A673 (cell line): ENCODE results near the gene PSME4. TPM values are rescaled to one million over a fixed set of nuclear protein-coding genes. Genes with fewer than 3 reads are reported as not detected.

Experiments used
- BruUV-seq: library from RNA; stranded (reverse); fragments of 400-500 nt; replicated peaks from 2 replicates; lab custom pipeline; 2021; lab: Mats Ljungman, UMichigan
- CTCF ChIA-PET: fragments of 300-600 bp; sonication (Branson Sonifier 250); formaldehyde crosslinking; loops from one replicate; lab custom pipeline; 2022; ENCODE audit warnings: antibody characterized with exemption; lab: Charles Lee
- POLR2A ChIA-PET: fragments of 300-600 bp; sonication (Branson Sonifier 250); formaldehyde crosslinking; loops from one replicate; lab custom pipeline; 2022; ENCODE audit warnings: antibody characterized with exemption; ENCODE audit not compliant: low non-redundant PET; lab: Charles Lee
- DNase-seq: peaks from one replicate; pipeline ENCODE4 v3.0.0-alpha.2; 2015; ENCODE audit warnings: low spot score
- H3K27ac ChIP-seq: fragments of 200-600 bp; sonication (generic); 2 replicates; pipeline ENCODE4 v1.5.1; 2016; ENCODE audit warnings: mixed run types, low read depth, mild to moderate bottlenecking, mixed read lengths, antibody characterized with exemption, low read length; ENCODE audit not compliant: poor library complexity, severe bottlenecking
- H3K27me3 ChIP-seq: fragments of 200-600 bp; sonication (generic); replicated peaks from 2 replicates; pipeline ENCODE4 v1.6.1; 2017; ENCODE audit warnings: mixed run types, low read depth, mild to moderate bottlenecking, mixed read lengths, antibody characterized with exemption, low read length; ENCODE audit not compliant: insufficient read depth, poor library complexity
- H3K36me3 ChIP-seq: fragments of 200-600 bp; sonication (generic); 2 replicates; pipeline ENCODE4 v1.6.1; 2016; ENCODE audit warnings: mixed run types, mild to moderate bottlenecking, mixed read lengths, antibody characterized with exemption, low read length; ENCODE audit not compliant: insufficient read depth, poor library complexity, severe bottlenecking
- H3K4me1 ChIP-seq: fragments of 200-600 bp; sonication (generic); 2 replicates; pipeline ENCODE4 v1.6.1; 2017; ENCODE audit warnings: mixed run types, mild to moderate bottlenecking, mixed read lengths, antibody characterized with exemption, low read length; ENCODE audit not compliant: insufficient read depth, poor library complexity, severe bottlenecking
- H3K4me3 ChIP-seq: fragments of 200-600 bp; sonication (generic); 2 replicates; pipeline ENCODE4 v1.5.1; 2016; ENCODE audit warnings: low read depth, mixed run types, mild to moderate bottlenecking, mixed read lengths, low read length; ENCODE audit not compliant: poor library complexity, severe bottlenecking
- H3K9me3 ChIP-seq: fragments of 200-600 bp; sonication (generic); 2 replicates; pipeline ENCODE4 v1.6.1; 2016; ENCODE audit warnings: mixed run types, low read depth, mild to moderate bottlenecking, mixed read lengths, antibody characterized with exemption, low read length; ENCODE audit not compliant: poor library complexity, severe bottlenecking
- CTCF ChIP-seq: fragments of 300-800, 200-600 bp; sonication (generic); conservative IDR thresholded peaks from 2 replicates; pipeline ENCODE4 v1.5.1; 2017; ENCODE audit warnings: low read depth, mild to moderate bottlenecking, antibody characterized with exemption, low read length, moderate library complexity, mixed read lengths
- EZH2 ChIP-seq: fragments of 200-600 bp; sonication (generic); IDR thresholded peaks from 2 replicates; pipeline ENCODE4 v1.6.1; 2017; ENCODE audit warnings: borderline replicate concordance, low read depth, mild to moderate bottlenecking, mixed read lengths, antibody characterized with exemption, low read length; ENCODE audit not compliant: poor library complexity, severe bottlenecking
- intact Hi-C: fragments of 100-400 bp; cut with micrococcal nuclease; formaldehyde crosslinking; loops from one replicate; pipeline ENCODE4 v1.10.0; 2022; ENCODE audit not compliant: unreplicated experiment
- total RNA-seq: library from RNA; stranded (reverse); gene quantifications from 2 replicates; pipeline ENCODE4 v1.2.3, GENCODE V29; 2021

PSME4 gene
- total RNA-seq, 1 experiment from 2014 or later: 97.6 TPM

DNA sequence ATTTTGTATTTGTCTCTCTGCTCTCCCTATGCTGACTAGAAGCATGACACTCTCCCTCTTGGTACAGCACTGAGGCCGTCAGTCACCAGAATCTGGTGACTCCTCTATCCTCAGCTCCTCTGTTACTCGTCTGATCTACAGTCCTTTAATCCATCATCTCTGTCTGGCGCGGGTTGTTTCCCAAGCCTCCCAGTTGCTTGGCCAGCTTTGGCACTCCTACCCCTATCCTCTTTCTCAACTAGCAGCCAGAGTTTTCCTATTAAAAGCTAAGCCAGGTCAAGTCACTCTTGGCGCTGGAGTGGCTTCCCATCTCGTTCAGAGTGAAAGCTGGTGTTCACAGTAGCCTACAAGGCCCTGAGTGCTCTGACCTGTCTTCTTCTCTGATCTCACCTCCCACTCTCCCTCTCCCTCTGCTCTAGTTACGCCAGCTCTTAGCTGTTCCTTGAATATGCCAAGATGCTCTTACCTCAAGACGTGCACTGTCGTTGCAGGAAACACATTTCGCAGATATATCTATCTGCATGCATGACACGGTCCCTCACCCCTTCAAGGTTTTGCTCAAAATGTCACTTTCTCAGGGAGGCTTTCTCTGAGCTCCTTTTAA is 41.8 kb upstream of the PSME4 start:
- Histone ChIP-seq H3K27ac (no peak overlapping the region), H3K36me3 (no peaks in the 10 kb centered on the region), H3K27me3 (no peaks in the 10 kb centered on the region), H3K9me3 (no peaks in the 10 kb centered on the region), H3K4me1 (peaks cover 6% of the 10 kb centered on the region), H3K4me3 (no peak overlapping the region)
- ChIA-PET POLR2A (no interaction called here), CTCF (no interaction called here)
- TF ChIP-seq EZH2 (no peak), CTCF (no peak)
- no TSS peak for BruUV-seq
- intact Hi-C loops: no loop called here
- DNase-seq: no peak

- no TSS peak for BruUV-seq
- CTCF ChIA-PET: no interaction called here
- no peak for TF ChIP-seq EZH2
- no peak for TF ChIP-seq CTCF
Measured at GRCh38 chr2:54009549-54009948, 38.8 kb upstream of the PSME4 start.

DNA sequence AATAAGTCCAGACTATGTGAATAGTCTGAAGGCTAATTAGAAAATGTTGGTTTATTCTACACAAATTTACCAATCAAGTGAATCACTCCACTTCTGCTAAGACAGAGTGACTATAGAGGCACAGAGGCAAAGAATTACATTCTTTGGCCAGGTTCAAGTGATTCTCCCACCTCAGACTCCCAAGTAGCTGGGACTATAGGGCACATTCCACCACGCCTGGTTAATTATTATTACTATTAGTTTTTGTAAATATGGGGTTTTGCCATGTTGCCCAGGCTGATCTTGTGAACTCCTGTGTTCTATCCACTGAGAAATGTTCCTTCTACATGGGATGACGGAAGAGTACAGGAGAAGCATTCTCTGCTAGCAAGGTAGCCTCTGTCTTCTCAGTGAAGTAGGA is 37.6 kb upstream of the PSME4 start:
- DNase-seq: no peak
- no peaks in the 10 kb centered on the region for H3K9me3 ChIP-seq
- H3K27me3 ChIP-seq: no peaks in the 10 kb centered on the region
- POLR2A ChIA-PET: no interaction called here
- CTCF ChIA-PET: no interaction called here
- BruUV-seq: no TSS peak
- H3K4me3 ChIP-seq: no peak overlapping the region
- no peak overlapping the region for H3K27ac ChIP-seq
- intact Hi-C loops: no loop called here
- H3K36me3 ChIP-seq: no peaks in the 10 kb centered on the region
- TF ChIP-seq CTCF (no peak), EZH2 (no peak)
- H3K4me1 ChIP-seq: peaks cover 6% of the 10 kb centered on the region

More at GRCh38 chr2:54009549-54009948, 38.8 kb upstream of the PSME4 start:
- POLR2A ChIA-PET: no interaction called here
- no peak for DNase-seq
- no peaks in the 10 kb centered on the region for H3K36me3 ChIP-seq
- H3K27me3 ChIP-seq: no peaks in the 10 kb centered on the region
- H3K27ac ChIP-seq: no peak overlapping the region
- H3K9me3 ChIP-seq: no peaks in the 10 kb centered on the region
- H3K4me1 ChIP-seq: peaks cover 6% of the 10 kb centered on the region
- intact Hi-C loops: no loop called here
- no peak overlapping the region for H3K4me3 ChIP-seq
